ENCODE measurements around the gene DPYSL4.

DNA sequence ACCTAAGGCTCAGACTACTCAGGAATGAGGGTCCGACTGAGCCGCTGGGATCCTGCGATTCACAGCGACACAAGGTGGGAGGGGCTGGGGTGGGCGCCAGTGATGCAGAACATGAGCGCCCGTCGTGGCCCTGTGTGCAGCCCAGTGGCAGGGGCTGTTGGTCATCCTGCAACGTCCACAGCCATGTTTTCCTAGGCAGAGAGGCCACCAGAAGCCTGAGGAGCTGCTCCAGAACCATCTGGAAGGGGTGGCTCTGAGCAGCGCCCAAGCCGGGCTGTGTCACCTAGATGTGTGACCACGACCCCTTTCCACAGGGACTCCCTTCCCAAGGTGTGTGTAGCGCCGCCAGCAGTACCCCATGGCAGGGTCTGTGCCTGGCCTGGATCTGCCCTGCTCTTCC lies 24.5 kb downstream of the DPYSL4 start:
- TF ChIP-seq, protein P1, sequence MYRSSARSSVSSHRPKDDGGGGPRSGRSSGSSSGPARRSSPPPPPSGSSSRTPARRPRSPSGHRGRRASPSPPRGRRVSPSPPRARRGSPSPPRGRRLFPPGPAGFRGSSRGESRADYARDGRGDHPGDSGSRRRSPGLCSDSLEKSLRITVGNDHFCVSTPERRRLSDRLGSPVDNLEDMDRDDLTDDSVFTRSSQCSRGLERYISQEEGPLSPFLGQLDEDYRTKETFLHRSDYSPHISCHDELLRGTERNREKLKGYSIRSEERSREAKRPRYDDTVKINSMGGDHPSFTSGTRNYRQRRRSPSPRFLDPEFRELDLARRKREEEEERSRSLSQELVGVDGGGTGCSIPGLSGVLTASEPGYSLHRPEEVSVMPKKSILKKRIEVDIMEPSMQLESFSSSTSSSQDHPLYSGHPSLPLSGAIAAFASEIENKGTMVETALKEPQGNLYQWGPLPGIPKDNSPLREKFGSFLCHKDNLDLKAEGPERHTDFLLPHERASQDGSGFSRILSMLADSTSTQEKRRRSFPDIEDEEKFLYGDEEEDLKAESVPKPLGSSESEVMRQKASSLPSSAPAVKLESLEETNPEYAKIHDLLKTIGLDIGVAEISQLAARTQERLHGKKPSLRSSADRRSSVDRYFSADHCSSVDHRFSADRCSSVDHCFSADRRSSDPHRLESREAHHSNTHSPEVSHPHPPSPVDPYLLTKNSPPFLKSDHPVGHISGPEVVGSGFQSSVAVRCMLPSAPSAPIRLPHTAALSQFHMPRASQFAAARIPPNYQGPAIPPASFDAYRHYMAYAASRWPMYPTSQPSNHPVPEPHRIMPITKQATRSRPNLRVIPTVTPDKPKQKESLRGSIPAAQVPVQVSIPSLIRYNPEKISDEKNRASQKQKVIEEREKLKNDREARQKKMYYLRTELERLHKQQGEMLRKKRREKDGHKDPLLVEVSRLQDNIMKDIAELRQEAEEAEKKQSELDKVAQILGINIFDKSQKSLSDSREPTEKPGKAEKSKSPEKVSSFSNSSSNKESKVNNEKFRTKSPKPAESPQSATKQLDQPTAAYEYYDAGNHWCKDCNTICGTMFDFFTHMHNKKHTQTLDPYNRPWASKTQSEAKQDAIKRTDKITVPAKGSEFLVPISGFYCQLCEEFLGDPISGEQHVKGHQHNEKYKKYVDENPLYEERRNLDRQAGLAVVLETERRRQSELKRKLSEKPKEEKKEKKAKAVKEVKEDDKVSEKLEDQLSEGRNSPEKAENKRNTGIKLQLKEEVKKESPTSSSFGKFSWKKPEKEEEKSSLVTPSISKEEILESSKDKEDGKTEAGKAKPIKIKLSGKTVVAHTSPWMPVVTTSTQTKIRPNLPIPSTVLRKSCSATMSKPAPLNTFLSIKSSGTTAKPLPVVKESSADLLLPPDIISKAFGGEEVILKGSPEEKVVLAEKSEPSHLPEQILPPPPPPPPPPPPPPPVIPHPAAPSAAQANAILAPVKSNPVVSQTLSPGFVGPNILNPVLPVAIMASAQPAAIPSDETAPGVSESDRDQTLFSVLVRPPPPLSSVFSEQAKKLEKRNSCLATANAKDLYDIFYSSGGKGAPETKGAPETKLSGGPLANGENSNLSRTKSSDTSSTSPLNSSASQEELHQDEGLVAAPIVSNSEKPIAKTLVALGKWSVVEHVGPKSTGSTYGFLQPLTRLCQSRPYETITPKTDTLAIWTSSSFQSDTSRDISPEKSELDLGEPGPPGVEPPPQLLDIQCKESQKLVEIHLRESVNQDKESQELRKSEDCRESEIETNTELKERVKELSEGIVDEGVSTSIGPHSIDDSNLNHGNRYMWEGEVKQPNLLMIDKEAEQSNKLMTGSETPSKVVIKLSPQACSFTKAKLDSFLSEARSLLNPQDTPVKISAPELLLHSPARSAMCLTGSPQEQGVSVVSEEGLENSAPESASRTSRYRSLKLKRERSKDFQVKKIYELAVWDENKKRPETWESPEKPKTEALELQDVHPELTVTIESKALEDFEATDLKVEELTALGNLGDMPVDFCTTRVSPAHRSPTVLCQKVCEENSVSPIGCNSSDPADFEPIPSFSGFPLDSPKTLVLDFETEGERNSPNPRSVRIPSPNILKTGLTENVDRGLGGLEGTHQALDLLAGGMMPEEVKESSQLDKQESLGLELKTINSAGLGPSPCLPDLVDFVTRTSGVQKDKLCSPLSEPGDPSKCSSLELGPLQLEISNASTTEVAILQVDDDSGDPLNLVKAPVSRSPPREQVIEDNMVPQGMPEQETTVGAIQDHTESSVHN (CRISPR knock-in tag; IDR thresholded peaks at IDR 0.05): no peak
- no peak for TF ChIP-seq GABPA (IDR thresholded peaks at IDR 0.05; ENCODE audit: low read depth, low read length)
- no peak for TF ChIP-seq GABPA (CRISPR knock-in tag; IDR thresholded peaks at IDR 0.05; ENCODE audit: low read depth)
- no peak for TF ChIP-seq RNF2 (conservative IDR thresholded peaks at IDR 0.05; ENCODE audit: low read depth)
- TF ChIP-seq, protein P2, sequence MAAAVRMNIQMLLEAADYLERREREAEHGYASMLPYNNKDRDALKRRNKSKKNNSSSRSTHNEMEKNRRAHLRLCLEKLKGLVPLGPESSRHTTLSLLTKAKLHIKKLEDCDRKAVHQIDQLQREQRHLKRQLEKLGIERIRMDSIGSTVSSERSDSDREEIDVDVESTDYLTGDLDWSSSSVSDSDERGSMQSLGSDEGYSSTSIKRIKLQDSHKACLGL (CRISPR knock-in tag; IDR thresholded peaks at IDR 0.05): no peak
- TF ChIP-seq, protein P3, sequence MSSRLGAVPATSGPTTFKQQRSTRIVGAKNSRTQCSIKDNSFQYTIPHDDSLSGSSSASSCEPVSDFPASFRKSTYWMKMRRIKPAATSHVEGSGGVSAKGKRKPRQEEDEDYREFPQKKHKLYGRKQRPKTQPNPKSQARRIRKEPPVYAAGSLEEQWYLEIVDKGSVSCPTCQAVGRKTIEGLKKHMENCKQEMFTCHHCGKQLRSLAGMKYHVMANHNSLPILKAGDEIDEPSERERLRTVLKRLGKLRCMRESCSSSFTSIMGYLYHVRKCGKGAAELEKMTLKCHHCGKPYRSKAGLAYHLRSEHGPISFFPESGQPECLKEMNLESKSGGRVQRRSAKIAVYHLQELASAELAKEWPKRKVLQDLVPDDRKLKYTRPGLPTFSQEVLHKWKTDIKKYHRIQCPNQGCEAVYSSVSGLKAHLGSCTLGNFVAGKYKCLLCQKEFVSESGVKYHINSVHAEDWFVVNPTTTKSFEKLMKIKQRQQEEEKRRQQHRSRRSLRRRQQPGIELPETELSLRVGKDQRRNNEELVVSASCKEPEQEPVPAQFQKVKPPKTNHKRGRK (CRISPR knock-in tag; IDR thresholded peaks at IDR 0.05): no peak
- TF ChIP-seq HMG20A (CRISPR knock-in tag; IDR thresholded peaks at IDR 0.05; ENCODE audit: borderline replicate concordance): no peak
- no peak for TF ChIP-seq RFX5 (IDR thresholded peaks at IDR 0.05; ENCODE audit: low read depth, low read length)
- TF ChIP-seq, protein P4, sequence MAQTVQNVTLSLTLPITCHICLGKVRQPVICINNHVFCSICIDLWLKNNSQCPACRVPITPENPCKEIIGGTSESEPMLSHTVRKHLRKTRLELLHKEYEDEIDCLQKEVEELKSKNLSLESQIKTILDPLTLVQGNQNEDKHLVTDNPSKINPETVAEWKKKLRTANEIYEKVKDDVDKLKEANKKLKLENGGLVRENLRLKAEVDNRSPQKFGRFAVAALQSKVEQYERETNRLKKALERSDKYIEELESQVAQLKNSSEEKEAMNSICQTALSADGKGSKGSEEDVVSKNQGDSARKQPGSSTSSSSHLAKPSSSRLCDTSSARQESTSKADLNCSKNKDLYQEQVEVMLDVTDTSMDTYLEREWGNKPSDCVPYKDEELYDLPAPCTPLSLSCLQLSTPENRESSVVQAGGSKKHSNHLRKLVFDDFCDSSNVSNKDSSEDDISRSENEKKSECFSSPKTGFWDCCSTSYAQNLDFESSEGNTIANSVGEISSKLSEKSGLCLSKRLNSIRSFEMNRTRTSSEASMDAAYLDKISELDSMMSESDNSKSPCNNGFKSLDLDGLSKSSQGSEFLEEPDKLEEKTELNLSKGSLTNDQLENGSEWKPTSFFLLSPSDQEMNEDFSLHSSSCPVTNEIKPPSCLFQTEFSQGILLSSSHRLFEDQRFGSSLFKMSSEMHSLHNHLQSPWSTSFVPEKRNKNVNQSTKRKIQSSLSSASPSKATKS (CRISPR knock-in tag; IDR thresholded peaks at IDR 0.05): no peak
- TF ChIP-seq YY1 (IDR thresholded peaks at IDR 0.05; ENCODE audit: insufficient read depth, insufficient replicate concordance, low read depth, low read length): no peak
- TF ChIP-seq, protein P5, sequence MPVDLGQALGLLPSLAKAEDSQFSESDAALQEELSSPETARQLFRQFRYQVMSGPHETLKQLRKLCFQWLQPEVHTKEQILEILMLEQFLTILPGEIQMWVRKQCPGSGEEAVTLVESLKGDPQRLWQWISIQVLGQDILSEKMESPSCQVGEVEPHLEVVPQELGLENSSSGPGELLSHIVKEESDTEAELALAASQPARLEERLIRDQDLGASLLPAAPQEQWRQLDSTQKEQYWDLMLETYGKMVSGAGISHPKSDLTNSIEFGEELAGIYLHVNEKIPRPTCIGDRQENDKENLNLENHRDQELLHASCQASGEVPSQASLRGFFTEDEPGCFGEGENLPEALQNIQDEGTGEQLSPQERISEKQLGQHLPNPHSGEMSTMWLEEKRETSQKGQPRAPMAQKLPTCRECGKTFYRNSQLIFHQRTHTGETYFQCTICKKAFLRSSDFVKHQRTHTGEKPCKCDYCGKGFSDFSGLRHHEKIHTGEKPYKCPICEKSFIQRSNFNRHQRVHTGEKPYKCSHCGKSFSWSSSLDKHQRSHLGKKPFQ (CRISPR knock-in tag; IDR thresholded peaks at IDR 0.05; ENCODE audit: insufficient replicate concordance): no peak
- TF ChIP-seq POLR2AphosphoS5 (IDR thresholded peaks at IDR 0.05; ENCODE audit: low read depth, low read length): no peak
- no peak for TF ChIP-seq SIN3A (IDR thresholded peaks at IDR 0.05; ENCODE audit: borderline replicate concordance, low read depth, low read length)
- TF ChIP-seq U2AF1 (optimal IDR thresholded peaks at IDR 0.05; ENCODE audit: low read depth, low read length): no peak
